Caco-2 (cell line): ENCODE measurements around the gene ADCY9. TPM values are rescaled to one million over a fixed set of nuclear protein-coding genes. Genes with fewer than 3 reads are reported as not detected.

ENCODE experiments used
- BruUV-seq: library from RNA; stranded (reverse); fragments of 400-500 nt; replicated peaks from 2 replicates; lab custom pipeline; 2021; lab: Mats Ljungman, UMichigan
- CTCF ChIA-PET: fragments of 300-600 bp; sonication (Branson Sonifier 250); formaldehyde crosslinking; loops from one replicate; lab custom pipeline; 2022; ENCODE audit warnings: antibody characterized with exemption; lab: Charles Lee
- POLR2A ChIA-PET: fragments of 300-600 bp; sonication (Branson Sonifier 250); formaldehyde crosslinking; loops from one replicate; lab custom pipeline; 2022; ENCODE audit warnings: antibody characterized with exemption; lab: Charles Lee
- DNase-seq, 2 experiments: peaks; one replicate each; pipeline versions ENCODE4 v3.0.0 to v3.0.0-alpha.2; 2020 to 2022
- H3K27me3 ChIP-seq: replicated peaks from 2 replicates; pipeline ENCODE4 v1.6.0; 2011; ENCODE audit warnings: low read length; ENCODE audit not compliant: control insufficient read depth, insufficient read depth
- H3K36me3 ChIP-seq: 2 replicates; pipeline ENCODE4 v1.5.1; 2011; ENCODE audit warnings: low read length; ENCODE audit not compliant: control insufficient read depth, insufficient read depth
- H3K4me1 ChIP-seq: fragments of 250-450 bp; sonication (Bioruptor Pico); 2 replicates; pipeline ENCODE4 v1.5.1; 2020; ENCODE audit warnings: mild to moderate bottlenecking
- H3K4me3 ChIP-seq: 2 replicates; pipeline ENCODE4 v1.5.1; 2011; ENCODE audit warnings: low read depth, mild to moderate bottlenecking, control low read depth, low read length
- H3K9me3 ChIP-seq: fragments of 250-450 bp; sonication (Bioruptor Pico); 2 replicates; pipeline ENCODE4 v1.5.1; 2020; ENCODE audit warnings: mild to moderate bottlenecking, moderate library complexity
- H3K27ac Mint-ChIP-seq: one replicate; pipeline ENCODE4 v1.8.0; 2022; ENCODE audit warnings: mixed read lengths; ENCODE audit not compliant: unreplicated experiment
- H3K27me3 Mint-ChIP-seq: one replicate; pipeline ENCODE4 v1.8.0; 2022; ENCODE audit warnings: mixed read lengths; ENCODE audit not compliant: insufficient read depth, unreplicated experiment
- H3K36me3 Mint-ChIP-seq: one replicate; pipeline ENCODE4 v1.8.0; 2022; ENCODE audit warnings: mild to moderate bottlenecking, mixed read lengths; ENCODE audit not compliant: insufficient read depth, unreplicated experiment
- H3K4me1 Mint-ChIP-seq: one replicate; pipeline ENCODE4 v1.8.0; 2022; ENCODE audit warnings: low read depth, mixed read lengths; ENCODE audit not compliant: unreplicated experiment
- H3K4me3 Mint-ChIP-seq: one replicate; pipeline ENCODE4 v1.8.0; 2022; ENCODE audit warnings: mild to moderate bottlenecking, moderate library complexity, mixed read lengths; ENCODE audit not compliant: unreplicated experiment
- H3K9me3 Mint-ChIP-seq: one replicate; pipeline ENCODE4 v1.8.0; 2022; ENCODE audit warnings: mixed read lengths; ENCODE audit not compliant: unreplicated experiment
- intact Hi-C: fragments of 100-400 bp; cut with micrococcal nuclease; formaldehyde crosslinking; loops from one replicate; pipeline ENCODE4 v1.10.0; 2022; ENCODE audit not compliant: unreplicated experiment
- total RNA-seq: library from RNA; stranded (reverse); gene quantifications from 2 replicates; pipeline ENCODE4 v1.2.3, GENCODE V29; 2022
- TF ChIP-seq, protein P1 (sequence below), 2 experiments: fragments of 200-600 bp in 1 of 2; IDR thresholded peaks; 1 replicate in 1 of 2; 2 replicates in 1 of 2; pipeline versions ENCODE4 v1.5.1 to v1.8.0; 2011 to 2022; ENCODE audit warnings: antibody characterized with exemption in 1 of 2, control low read depth in 1 of 2, inconsistent platforms in 1 of 2, low read depth in 1 of 2, low read length in 1 of 2, mild to moderate bottlenecking in 1 of 2, moderate library complexity in 1 of 2; ENCODE audit not compliant: insufficient read depth in 1 of 2, severe bottlenecking in 1 of 2, unreplicated experiment in 1 of 2

ADCY9 gene
- total RNA-seq, 1 experiment from 2014 or later: 11.5 TPM

DNA sequence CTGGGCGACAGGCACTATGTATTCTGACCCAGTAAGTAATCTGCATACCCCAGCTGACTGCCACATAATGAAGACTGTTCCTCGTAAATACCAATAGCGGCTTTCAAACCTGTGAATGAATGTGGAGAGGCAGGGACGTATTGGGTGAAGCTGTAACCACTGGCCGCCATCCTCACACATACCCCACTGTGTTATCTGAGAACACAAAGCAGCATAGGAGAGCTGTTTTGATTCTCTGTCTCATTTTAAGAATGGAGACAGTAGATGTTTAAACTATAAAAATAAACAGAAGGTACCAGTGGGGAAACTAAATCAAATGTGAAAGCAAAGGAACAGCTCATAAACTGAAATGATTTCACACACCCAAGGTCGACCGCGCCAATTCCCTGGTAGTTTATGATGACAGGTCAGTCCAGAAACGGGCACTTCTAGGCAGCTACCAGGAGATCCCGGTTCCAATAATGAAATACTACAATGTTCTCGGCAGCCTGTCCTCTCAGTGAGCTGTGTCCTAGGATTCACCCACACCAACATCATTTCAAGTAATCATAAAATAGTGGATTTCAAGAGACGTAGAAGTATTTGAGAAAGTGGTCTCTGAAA lies 109.7 kb downstream of the ADCY9 start:
- H3K27ac Mint-ChIP-seq: no peak overlapping the region

DNA sequence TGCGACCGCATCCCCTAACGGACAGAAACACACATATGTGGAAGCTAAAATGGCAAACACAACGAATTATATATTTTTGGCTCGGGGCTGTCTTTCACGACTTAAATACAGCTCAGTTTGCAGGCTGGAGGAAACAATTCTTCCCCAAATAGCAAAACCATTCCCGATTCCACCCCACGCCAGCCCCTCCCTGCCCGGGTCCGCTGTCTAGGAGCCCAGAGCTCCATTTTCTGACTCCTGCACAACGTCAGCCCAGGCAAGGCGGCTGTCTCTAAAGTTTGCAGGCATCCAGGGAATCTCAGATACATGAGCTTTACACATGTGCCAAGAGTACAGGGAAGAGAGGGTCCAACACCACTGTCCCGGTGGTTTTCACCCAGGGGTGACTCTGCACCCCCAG lies 110.5 kb downstream of the ADCY9 start:
- BruUV-seq: no TSS peak
- H3K36me3 Mint-ChIP-seq: peaks cover 5% of the 10 kb centered on the region
- intact Hi-C loops: no loop called here
- TF ChIP-seq, protein P1, sequence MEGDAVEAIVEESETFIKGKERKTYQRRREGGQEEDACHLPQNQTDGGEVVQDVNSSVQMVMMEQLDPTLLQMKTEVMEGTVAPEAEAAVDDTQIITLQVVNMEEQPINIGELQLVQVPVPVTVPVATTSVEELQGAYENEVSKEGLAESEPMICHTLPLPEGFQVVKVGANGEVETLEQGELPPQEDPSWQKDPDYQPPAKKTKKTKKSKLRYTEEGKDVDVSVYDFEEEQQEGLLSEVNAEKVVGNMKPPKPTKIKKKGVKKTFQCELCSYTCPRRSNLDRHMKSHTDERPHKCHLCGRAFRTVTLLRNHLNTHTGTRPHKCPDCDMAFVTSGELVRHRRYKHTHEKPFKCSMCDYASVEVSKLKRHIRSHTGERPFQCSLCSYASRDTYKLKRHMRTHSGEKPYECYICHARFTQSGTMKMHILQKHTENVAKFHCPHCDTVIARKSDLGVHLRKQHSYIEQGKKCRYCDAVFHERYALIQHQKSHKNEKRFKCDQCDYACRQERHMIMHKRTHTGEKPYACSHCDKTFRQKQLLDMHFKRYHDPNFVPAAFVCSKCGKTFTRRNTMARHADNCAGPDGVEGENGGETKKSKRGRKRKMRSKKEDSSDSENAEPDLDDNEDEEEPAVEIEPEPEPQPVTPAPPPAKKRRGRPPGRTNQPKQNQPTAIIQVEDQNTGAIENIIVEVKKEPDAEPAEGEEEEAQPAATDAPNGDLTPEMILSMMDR (IDR thresholded peaks at IDR 0.05; ENCODE audit: insufficient read depth in 1 of 2, low read depth in 1 of 2, low read length in 1 of 2, severe bottlenecking in 1 of 2, unreplicated experiment in 1 of 2): no peak
- H3K27ac Mint-ChIP-seq: no peak overlapping the region
- CTCF ChIA-PET: no interaction called here
- H3K4me3 ChIP-seq: no peak overlapping the region
- no peak for DNase-seq
- POLR2A ChIA-PET: no interaction called here
- H3K27me3 Mint-ChIP-seq: no peaks in the 10 kb centered on the region
- peaks cover 7% of the 10 kb centered on the region for H3K4me1 Mint-ChIP-seq
- no peak overlapping the region for H3K4me3 Mint-ChIP-seq
- peaks cover 5% of the 10 kb centered on the region for H3K4me1 ChIP-seq
- no peaks in the 10 kb centered on the region for H3K36me3 ChIP-seq
- no peaks in the 10 kb centered on the region for H3K27me3 ChIP-seq
- H3K9me3 ChIP-seq: no peaks in the 10 kb centered on the region
- no peaks in the 10 kb centered on the region for H3K9me3 Mint-ChIP-seq

More for the DNA sequence above, 109.7 kb downstream of the ADCY9 start:
- H3K36me3 Mint-ChIP-seq: peaks cover 11% of the 10 kb centered on the region
- Histone ChIP-seq H3K27me3 (no peaks in the 10 kb centered on the region), H3K4me1 (peaks cover 5% of the 10 kb centered on the region), H3K4me3 (no peak overlapping the region), H3K9me3 (no peaks in the 10 kb centered on the region), H3K36me3 (no peaks in the 10 kb centered on the region)
- no peaks in the 10 kb centered on the region for H3K27me3 Mint-ChIP-seq
- intact Hi-C loops: no loop called here
- peaks cover 14% of the 10 kb centered on the region for H3K4me1 Mint-ChIP-seq
- no peak overlapping the region for H3K4me3 Mint-ChIP-seq
- H3K9me3 Mint-ChIP-seq: no peaks in the 10 kb centered on the region
- ChIA-PET POLR2A (no interaction called here), CTCF (no interaction called here)
- BruUV-seq: no TSS peak
- DNase-seq: no peak
- TF ChIP-seq, protein P1 (IDR thresholded peaks at IDR 0.05; ENCODE audit: insufficient read depth in 1 of 2, low read depth in 1 of 2, low read length in 1 of 2, severe bottlenecking in 1 of 2, unreplicated experiment in 1 of 2): no peak

DNA sequence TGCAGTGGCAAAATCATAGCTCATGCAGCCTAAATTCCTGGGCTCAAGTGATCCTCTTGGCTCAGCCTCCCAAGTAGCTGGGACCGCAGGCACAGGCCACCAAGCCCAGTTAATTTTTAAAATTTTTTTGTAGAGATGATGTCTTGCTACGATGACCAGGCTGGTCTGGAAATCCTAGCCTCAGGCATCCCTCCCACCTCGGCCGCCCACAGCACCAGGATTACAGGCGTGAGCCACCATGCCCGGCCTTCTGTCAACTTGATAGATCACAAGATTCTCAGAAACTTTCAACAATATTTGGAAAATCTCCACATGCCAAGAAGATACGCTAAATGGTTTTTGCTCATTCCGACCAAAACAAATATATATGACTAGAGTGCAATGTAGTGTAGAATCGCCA lies 111.0 kb downstream of the ADCY9 start:
- Mint-ChIP-seq H3K27me3 (no peaks in the 10 kb centered on the region), H3K4me1 (peaks cover 7% of the 10 kb centered on the region), H3K4me3 (no peak overlapping the region), H3K9me3 (no peaks in the 10 kb centered on the region), H3K27ac (no peak overlapping the region), H3K36me3 (peaks cover 5% of the 10 kb centered on the region)
- Histone ChIP-seq H3K27me3 (no peaks in the 10 kb centered on the region), H3K36me3 (no peaks in the 10 kb centered on the region), H3K4me3 (no peak overlapping the region), H3K9me3 (no peaks in the 10 kb centered on the region), H3K4me1 (peaks cover 5% of the 10 kb centered on the region)
- no TSS peak for BruUV-seq
- ChIA-PET CTCF (no interaction called here), POLR2A (no interaction called here)
- intact Hi-C loops: no loop called here
- no peak for DNase-seq
- TF ChIP-seq, protein P1 (IDR thresholded peaks at IDR 0.05; ENCODE audit: insufficient read depth in 1 of 2, low read depth in 1 of 2, low read length in 1 of 2, severe bottlenecking in 1 of 2, unreplicated experiment in 1 of 2): no peak
